Right atrium auricular region (tissue), 2 donors: ENCODE results near the gene ZNF385B. TPM values are rescaled to one million over a fixed set of nuclear protein-coding genes. Genes with fewer than 3 reads are reported as not detected.
A peak's percentile ranks its signal among the peaks of the same experiment; 100 is the strongest.

Experiments used
- DNase-seq: peaks from one replicate; pipeline ENCODE4 v3.0.0-alpha.2; 2019; ENCODE audit warnings: low spot score
- H3K27ac ChIP-seq, 2 donors: fragments of 200-600 bp; sonication (generic); 1 replicate in 1 of 2; 2 replicates in 1 of 2; pipeline ENCODE4 v1.5.1; 2016 to 2019
- H3K27me3 ChIP-seq, 2 donors: fragments of 200-600 bp; sonication (generic); one replicate each; pipeline versions ENCODE4 v1.5.1 to v1.6.0; 2017 to 2019
- H3K36me3 ChIP-seq: fragments of 200-600 bp; sonication (generic); one replicate; pipeline ENCODE4 v1.5.1; 2016
- H3K4me1 ChIP-seq, 2 donors: fragments of 200-600 bp; sonication (generic); one replicate each; pipeline versions ENCODE4 v1.5.1 to v1.6.0; 2017 to 2019
- H3K4me3 ChIP-seq, 2 donors: fragments of 200-600 bp; sonication (generic); 1 replicate in 1 of 2; 2 replicates in 1 of 2; pipeline ENCODE4 v1.5.1; 2017 to 2019; ENCODE audit warnings: mild to moderate bottlenecking in 1 of 2, moderate library complexity in 1 of 2
- H3K9me3 ChIP-seq, 2 donors: fragments of 200-600 bp; sonication (generic); one replicate each; pipeline ENCODE4 v1.5.1; 2019
- CTCF ChIP-seq, 2 donors: fragments of 200-600 bp; sonication (generic); IDR thresholded peaks; one replicate each; pipeline ENCODE4 v1.5.1; 2019; ENCODE audit warnings: antibody characterized with exemption in 2 of 2
- total RNA-seq, 2 donors: library from RNA; depleted of rRNA; stranded (reverse); fragments of >200 nt; gene quantifications; one replicate each; pipeline ENCODE4 v1.1.0, GENCODE V29; 2016

Gene ZNF385B
- total RNA-seq, 2 donors from 2014 or later: 23.2 to 33.3 TPM

GRCh38 chr2:179488563-179488962, 372.8 kb downstream of the ZNF385B start:
- Histone ChIP-seq H3K36me3 (no peaks in the 10 kb centered on the region), H3K4me3 (no peak overlapping the region), H3K4me1 (peaks cover 0 to 5% of the 10 kb centered on the region in 2 donors), H3K27me3 (no peaks in the 10 kb centered on the region), H3K27ac (peak overlapping the region in 1 of 2 donors; percentile 77), H3K9me3 (no peaks in the 10 kb centered on the region)
- TF ChIP-seq CTCF (IDR thresholded peaks at IDR 0.05): no peak
- DNase-seq: no peak

GRCh38 chr2:179487010-179487731, 374.2 kb downstream of the ZNF385B start:
- Histone ChIP-seq H3K4me3 (no peak overlapping the region), H3K27ac (peak overlapping the region; percentile 46 to 77), H3K9me3 (no peaks in the 10 kb centered on the region), H3K27me3 (no peaks in the 10 kb centered on the region), H3K36me3 (no peaks in the 10 kb centered on the region), H3K4me1 (peaks cover 0 to 5% of the 10 kb centered on the region in 2 donors)
- no peak for DNase-seq
- TF ChIP-seq CTCF (IDR thresholded peaks at IDR 0.05): no peak

GRCh38 chr2:179483131-179483530, 378.3 kb downstream of the ZNF385B start:
- no peaks in the 10 kb centered on the region for H3K36me3 ChIP-seq
- H3K27me3 ChIP-seq: no peaks in the 10 kb centered on the region
- no peak for DNase-seq
- peaks cover 0 to 2% of the 10 kb centered on the region in 2 donors for H3K4me1 ChIP-seq
- H3K4me3 ChIP-seq: no peak overlapping the region
- no peak for TF ChIP-seq CTCF (IDR thresholded peaks at IDR 0.05)
- no peak overlapping the region for H3K27ac ChIP-seq
- H3K9me3 ChIP-seq: no peaks in the 10 kb centered on the region

DNA sequence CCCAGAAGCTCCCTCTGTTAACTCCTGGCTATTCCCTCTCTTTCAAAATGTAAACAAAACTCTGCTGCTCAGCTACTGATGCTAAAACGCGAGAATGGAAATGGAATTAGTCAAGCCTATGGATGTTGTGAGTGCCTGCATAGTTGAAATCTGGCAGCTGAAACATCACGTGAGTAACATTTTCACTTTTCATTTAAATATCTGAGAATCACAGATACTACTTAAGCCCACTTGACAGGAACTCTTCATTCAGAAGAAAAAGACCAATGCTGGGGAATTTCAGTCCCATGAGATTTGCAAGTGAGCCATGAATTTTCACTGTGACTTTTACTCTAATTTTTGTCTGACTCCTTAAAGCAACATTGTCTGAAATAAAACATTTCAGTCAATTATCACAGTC, 381.5 kb downstream of the ZNF385B start:
- DNase-seq: no peak
- no peak overlapping the region for H3K4me3 ChIP-seq
- H3K4me1 ChIP-seq: no peaks in the 10 kb centered on the region
- H3K36me3 ChIP-seq: no peaks in the 10 kb centered on the region
- TF ChIP-seq CTCF (IDR thresholded peaks at IDR 0.05): no peak
- H3K27me3 ChIP-seq: no peaks in the 10 kb centered on the region
- H3K9me3 ChIP-seq: no peaks in the 10 kb centered on the region
- H3K27ac ChIP-seq: no peak overlapping the region

- TF ChIP-seq CTCF (IDR thresholded peaks at IDR 0.05): no peak
- Histone ChIP-seq H3K36me3 (no peaks in the 10 kb centered on the region), H3K4me1 (no peaks in the 10 kb centered on the region)
Measured at GRCh38 chr2:179478771-179479170, 382.6 kb downstream of the ZNF385B start.

GRCh38 chr2:179470992-179471391, 390.4 kb downstream of the ZNF385B start:
- Histone ChIP-seq H3K4me1 (no peaks in the 10 kb centered on the region), H3K27ac (no peak overlapping the region), H3K9me3 (no peaks in the 10 kb centered on the region), H3K4me3 (no peak overlapping the region), H3K36me3 (no peaks in the 10 kb centered on the region), H3K27me3 (no peaks in the 10 kb centered on the region)
- no peak for DNase-seq
- no peak for TF ChIP-seq CTCF (IDR thresholded peaks at IDR 0.05)

More at GRCh38 chr2:179478771-179479170, 382.6 kb downstream of the ZNF385B start:
- Histone ChIP-seq H3K27ac (no peak overlapping the region), H3K4me3 (no peak overlapping the region), H3K27me3 (no peaks in the 10 kb centered on the region), H3K9me3 (no peaks in the 10 kb centered on the region)
- DNase-seq: no peak
